HTERT RPE-1 (cell line): Measurements from ENCODE around the gene ELOVL5.

Source experiments
- in situ Hi-C: fragments of 300-500 bp; cut with MboI; formaldehyde crosslinking; loops from 4 replicates; pipeline ENCODE4 v1.14.3; 2020; ENCODE audit warnings: low sequenced_read_pairs

The ELOVL5 gene

GRCh38 chr6:53281518-53282215, 67.1 kb downstream of the ELOVL5 start:
- in situ Hi-C loops, result no loop called here

- in situ Hi-C loops, result no loop called here
Observed at GRCh38 chr6:53280207-53280606, 68.5 kb downstream of the ELOVL5 start.

- in situ Hi-C loops, result no loop called here
Observed at GRCh38 chr6:53279293-53279692, 69.5 kb downstream of the ELOVL5 start.

- in situ Hi-C loops, result no loop called here
Observed at GRCh38 chr6:53273370-53273769, 75.4 kb downstream of the ELOVL5 start.

- in situ Hi-C loops, result no loop called here
Observed at GRCh38 chr6:53269827-53270226, 78.9 kb downstream of the ELOVL5 start.

GRCh38 chr6:53268858-53269608, 79.7 kb downstream of the ELOVL5 start:
- in situ Hi-C loops, result no loop called here

- in situ Hi-C loops, result no loop called here
Observed at GRCh38 chr6:53266553-53267090, 82.1 kb downstream of the ELOVL5 start.

GRCh38 chr6:53264915-53265607, 83.7 kb downstream of the ELOVL5 start:
- in situ Hi-C loops, result no loop called here

GRCh38 chr6:53264337-53264736, 84.4 kb downstream of the ELOVL5 start:
- in situ Hi-C loops, result no loop called here

- in situ Hi-C loops, result no loop called here
Observed at GRCh38 chr6:53263917-53264316, 84.8 kb downstream of the ELOVL5 start.

GRCh38 chr6:53259860-53260580, 88.7 kb downstream of the ELOVL5 start:
- in situ Hi-C loops, result no loop called here

- in situ Hi-C loops, result no loop called here
Observed at GRCh38 chr6:53258774-53259155, 90.0 kb downstream of the ELOVL5 start.

GRCh38 chr6:53258076-53258773, 90.5 kb downstream of the ELOVL5 start:
- in situ Hi-C loops, result no loop called here

GRCh38 chr6:53257533-53257932, 91.2 kb downstream of the ELOVL5 start:
- in situ Hi-C loops, result no loop called here

GRCh38 chr6:53257001-53257400, 91.7 kb downstream of the ELOVL5 start:
- in situ Hi-C loops, result no loop called here

GRCh38 chr6:53252177-53252692, 96.5 kb downstream of the ELOVL5 start:
- in situ Hi-C loops, result no loop called here

- in situ Hi-C loops, result no loop called here
Observed at GRCh38 chr6:53251033-53251672, 97.6 kb downstream of the ELOVL5 start.

GRCh38 chr6:53250176-53251032, 98.3 kb downstream of the ELOVL5 start:
- in situ Hi-C loops, result no loop called here

GRCh38 chr6:53246924-53247323, 101.8 kb downstream of the ELOVL5 start:
- in situ Hi-C loops, result no loop called here
